Vagina (tissue), 2 donors: ENCODE measurements around the gene CRTC2.

Experiments used
- POLR2A ChIP-seq, 2 donors: fragments of 450-650 bp; IDR thresholded peaks; one replicate each; pipeline ENCODE4 v1.6.1; 2017; ENCODE audit warnings: antibody characterized with exemption in 2 of 2, mild to moderate bottlenecking in 2 of 2, moderate library complexity in 2 of 2
- POLR2AphosphoS5 ChIP-seq, 2 donors: sonication (generic); formaldehyde crosslinking; IDR thresholded peaks; one replicate each; pipeline ENCODE4 v1.9.0; 2017; ENCODE audit warnings: antibody characterized with exemption in 2 of 2, mild to moderate bottlenecking in 2 of 2, low read depth in 1 of 2; ENCODE audit not compliant: insufficient read depth in 1 of 2
- TF ChIP-seq, protein P1 (sequence below), 3 experiments: fragments of 450-650 bp in 2 of 3; fragments of 200-600 bp in 1 of 3; sonication (generic) in 1 of 3; IDR thresholded peaks; one replicate each; pipeline ENCODE4 v1.5.1; 2017 to 2019; ENCODE audit warnings: antibody characterized with exemption in 3 of 3, mild to moderate bottlenecking in 2 of 3, moderate library complexity in 2 of 3

DNA sequence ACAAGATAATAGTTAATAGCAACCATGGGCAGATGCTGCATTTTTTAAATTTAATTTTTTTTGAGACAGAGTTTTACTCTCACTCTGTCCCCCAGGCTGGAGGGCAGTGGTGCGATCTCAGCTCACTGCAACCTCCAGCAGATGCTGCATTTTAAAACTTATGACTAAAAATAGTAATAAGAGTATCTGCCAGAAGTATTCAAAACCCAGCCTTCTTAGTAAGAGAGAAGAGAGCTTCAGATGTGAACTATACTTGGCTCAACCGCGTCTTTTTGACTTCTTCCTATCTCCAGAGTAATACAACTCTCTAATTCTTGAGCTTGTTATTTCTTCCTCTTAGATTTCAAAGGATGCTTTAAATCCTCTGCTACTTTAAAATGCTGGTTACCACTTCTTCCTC, 36.8 kb upstream of the CRTC2 start:
- TF ChIP-seq, protein P1, sequence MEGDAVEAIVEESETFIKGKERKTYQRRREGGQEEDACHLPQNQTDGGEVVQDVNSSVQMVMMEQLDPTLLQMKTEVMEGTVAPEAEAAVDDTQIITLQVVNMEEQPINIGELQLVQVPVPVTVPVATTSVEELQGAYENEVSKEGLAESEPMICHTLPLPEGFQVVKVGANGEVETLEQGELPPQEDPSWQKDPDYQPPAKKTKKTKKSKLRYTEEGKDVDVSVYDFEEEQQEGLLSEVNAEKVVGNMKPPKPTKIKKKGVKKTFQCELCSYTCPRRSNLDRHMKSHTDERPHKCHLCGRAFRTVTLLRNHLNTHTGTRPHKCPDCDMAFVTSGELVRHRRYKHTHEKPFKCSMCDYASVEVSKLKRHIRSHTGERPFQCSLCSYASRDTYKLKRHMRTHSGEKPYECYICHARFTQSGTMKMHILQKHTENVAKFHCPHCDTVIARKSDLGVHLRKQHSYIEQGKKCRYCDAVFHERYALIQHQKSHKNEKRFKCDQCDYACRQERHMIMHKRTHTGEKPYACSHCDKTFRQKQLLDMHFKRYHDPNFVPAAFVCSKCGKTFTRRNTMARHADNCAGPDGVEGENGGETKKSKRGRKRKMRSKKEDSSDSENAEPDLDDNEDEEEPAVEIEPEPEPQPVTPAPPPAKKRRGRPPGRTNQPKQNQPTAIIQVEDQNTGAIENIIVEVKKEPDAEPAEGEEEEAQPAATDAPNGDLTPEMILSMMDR (IDR thresholded peaks at IDR 0.05): no peak
- no peak for TF ChIP-seq POLR2A (IDR thresholded peaks at IDR 0.05)
- TF ChIP-seq POLR2AphosphoS5 (IDR thresholded peaks at IDR 0.05; ENCODE audit: insufficient read depth in 1 of 2, low read depth in 1 of 2): no peak
